Measurements from ENCODE around the gene CYTIP. TPM values are rescaled to one million over a fixed set of nuclear protein-coding genes. Genes with fewer than 3 reads are reported as not detected.

CYTIP gene
- total and polyA plus RNA-seq, 7 donors, result 0.21 to 2.3 (median 0.48) TPM

DNA sequence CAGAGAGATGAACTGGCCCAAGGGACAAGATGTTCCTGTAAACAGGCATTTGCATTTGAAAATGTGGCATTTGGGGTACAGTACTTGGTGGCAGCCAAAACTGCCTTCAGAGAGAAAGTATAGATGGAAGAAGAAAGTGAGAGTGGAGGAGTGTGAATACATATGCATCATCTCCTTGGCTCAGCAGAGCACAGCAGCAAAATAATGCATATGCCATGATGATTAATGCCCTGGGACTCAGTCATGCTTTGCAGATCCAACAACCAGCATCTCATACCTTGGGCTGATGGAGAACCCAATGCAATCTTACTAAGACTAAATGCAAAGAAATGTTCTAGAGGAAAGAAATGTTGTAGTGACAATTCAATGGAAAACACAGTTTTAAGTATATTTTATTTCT is 29.7 kb upstream of the CYTIP start:
- DNase-seq, result no peak
- ATAC-seq, result no peak
- Histone ChIP-seq H3K36me3 (ENCODE audit: insufficient read depth in 1 of 2, low read depth in 1 of 2) (no peaks in the 10 kb centered on the region), H3K27ac (no peak overlapping the region), H3K27me3 (ENCODE audit: insufficient read depth in 3 of 3, low read length in 2 of 3) (no peaks in the 10 kb centered on the region), H3K4me1 (no peaks in the 10 kb centered on the region), H3K4me3 (no peak overlapping the region), H3K9me3 (no peaks in the 10 kb centered on the region)
- TF ChIP-seq, protein P1, sequence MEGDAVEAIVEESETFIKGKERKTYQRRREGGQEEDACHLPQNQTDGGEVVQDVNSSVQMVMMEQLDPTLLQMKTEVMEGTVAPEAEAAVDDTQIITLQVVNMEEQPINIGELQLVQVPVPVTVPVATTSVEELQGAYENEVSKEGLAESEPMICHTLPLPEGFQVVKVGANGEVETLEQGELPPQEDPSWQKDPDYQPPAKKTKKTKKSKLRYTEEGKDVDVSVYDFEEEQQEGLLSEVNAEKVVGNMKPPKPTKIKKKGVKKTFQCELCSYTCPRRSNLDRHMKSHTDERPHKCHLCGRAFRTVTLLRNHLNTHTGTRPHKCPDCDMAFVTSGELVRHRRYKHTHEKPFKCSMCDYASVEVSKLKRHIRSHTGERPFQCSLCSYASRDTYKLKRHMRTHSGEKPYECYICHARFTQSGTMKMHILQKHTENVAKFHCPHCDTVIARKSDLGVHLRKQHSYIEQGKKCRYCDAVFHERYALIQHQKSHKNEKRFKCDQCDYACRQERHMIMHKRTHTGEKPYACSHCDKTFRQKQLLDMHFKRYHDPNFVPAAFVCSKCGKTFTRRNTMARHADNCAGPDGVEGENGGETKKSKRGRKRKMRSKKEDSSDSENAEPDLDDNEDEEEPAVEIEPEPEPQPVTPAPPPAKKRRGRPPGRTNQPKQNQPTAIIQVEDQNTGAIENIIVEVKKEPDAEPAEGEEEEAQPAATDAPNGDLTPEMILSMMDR (IDR thresholded peaks at IDR 0.05), result no peak
- intact Hi-C loops (cut with DNase I), result no loop called here

DNA sequence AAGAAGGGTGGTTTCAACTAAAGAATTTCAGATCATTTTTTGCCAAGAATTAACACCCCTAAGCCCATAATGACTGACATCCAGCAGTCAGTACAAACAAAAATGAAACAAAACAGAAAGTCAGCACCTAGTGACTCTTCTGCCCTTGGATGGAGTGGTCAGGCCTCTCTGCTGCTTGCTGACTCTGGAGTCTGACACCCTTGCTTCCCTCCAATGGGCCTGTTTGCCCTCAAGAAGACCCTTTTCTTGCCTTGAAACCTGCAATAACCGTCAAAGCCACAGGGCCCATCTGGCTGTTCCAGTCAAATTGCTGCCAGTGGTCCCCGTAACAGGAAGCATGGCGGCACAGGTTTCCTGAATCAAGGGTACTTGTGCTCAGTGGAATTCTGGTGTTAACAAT is 27.2 kb upstream of the CYTIP start:
- Histone ChIP-seq H3K36me3 (ENCODE audit: insufficient read depth in 1 of 2, low read depth in 1 of 2) (no peaks in the 10 kb centered on the region), H3K27ac (no peak overlapping the region), H3K27me3 (ENCODE audit: insufficient read depth in 3 of 3, low read length in 2 of 3) (no peaks in the 10 kb centered on the region), H3K4me3 (no peak overlapping the region), H3K9me3 (no peaks in the 10 kb centered on the region), H3K4me1 (no peaks in the 10 kb centered on the region)
- ATAC-seq, result no peak
- DNase-seq, result no peak
- whole genome bisulfite sequencing, 3 donors, result 84 to 88% (median 86%) methylated on average over 3 of the region's 3 CpGs
- intact Hi-C loops (cut with DNase I), result no loop called here
- TF ChIP-seq, protein P1 (IDR thresholded peaks at IDR 0.05), result no peak

DNA sequence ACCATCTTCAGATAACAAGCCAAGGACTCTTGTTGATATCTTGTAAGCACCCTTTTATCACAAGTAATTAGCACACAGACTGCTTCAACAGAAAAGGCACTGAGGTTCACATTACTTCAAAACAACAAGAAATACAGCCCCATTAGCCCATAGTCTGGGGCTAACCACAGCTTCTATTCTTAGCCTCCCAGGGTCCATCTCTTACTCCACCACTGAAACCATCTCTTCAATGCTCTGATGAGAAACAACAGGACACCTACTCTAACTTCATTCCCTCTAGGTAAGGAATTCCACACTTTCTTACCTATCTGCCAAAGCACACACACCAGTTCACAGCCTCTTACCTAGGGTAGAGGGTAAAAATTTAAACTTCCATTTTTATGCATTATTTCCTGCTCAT is 26.4 kb upstream of the CYTIP start:
- no peaks in the 10 kb centered on the region for H3K27me3 ChIP-seq (ENCODE audit: insufficient read depth in 3 of 3, low read length in 2 of 3)
- no peaks in the 10 kb centered on the region for H3K9me3 ChIP-seq
- intact Hi-C loops (cut with DNase I), result no loop called here
- no peak overlapping the region for H3K27ac ChIP-seq
- H3K4me1 ChIP-seq, result no peaks in the 10 kb centered on the region
- DNase-seq, result no peak
- ATAC-seq, result no peak
- no peak overlapping the region for H3K4me3 ChIP-seq
- H3K36me3 ChIP-seq (ENCODE audit: insufficient read depth in 1 of 2, low read depth in 1 of 2), result no peaks in the 10 kb centered on the region
- TF ChIP-seq, protein P1 (IDR thresholded peaks at IDR 0.05), result no peak

DNA sequence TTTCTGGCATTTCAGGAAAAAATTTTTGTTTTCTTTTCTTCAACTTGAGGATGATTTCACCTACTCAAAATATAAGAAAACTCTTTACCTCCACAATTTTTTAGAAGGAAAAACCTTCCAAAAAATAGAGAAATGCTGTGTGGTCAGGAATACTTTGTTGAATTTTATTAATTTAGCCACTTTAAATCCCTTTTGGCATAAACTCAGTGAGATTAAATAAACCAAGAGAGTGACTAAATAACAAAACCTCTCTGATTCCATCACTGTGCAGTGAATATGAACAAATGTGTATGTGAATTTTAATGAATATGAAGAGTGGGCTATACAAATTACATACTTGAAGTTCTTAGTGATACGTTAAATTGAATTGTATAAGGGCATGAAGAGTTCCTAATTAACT is 25.8 kb upstream of the CYTIP start:
- Histone ChIP-seq H3K27me3 (ENCODE audit: insufficient read depth in 3 of 3, low read length in 2 of 3) (no peaks in the 10 kb centered on the region), H3K4me3 (no peak overlapping the region), H3K36me3 (ENCODE audit: insufficient read depth in 1 of 2, low read depth in 1 of 2) (no peaks in the 10 kb centered on the region), H3K27ac (no peak overlapping the region), H3K9me3 (no peaks in the 10 kb centered on the region), H3K4me1 (no peaks in the 10 kb centered on the region)
- 61 to 77% (median 65%) methylated on average over 1 of the region's 1 CpG for WGBS, 3 donors
- intact Hi-C loops (cut with DNase I), result no loop called here
- TF ChIP-seq, protein P1 (IDR thresholded peaks at IDR 0.05), result no peak
- no peak for DNase-seq
- ATAC-seq, result no peak

DNA sequence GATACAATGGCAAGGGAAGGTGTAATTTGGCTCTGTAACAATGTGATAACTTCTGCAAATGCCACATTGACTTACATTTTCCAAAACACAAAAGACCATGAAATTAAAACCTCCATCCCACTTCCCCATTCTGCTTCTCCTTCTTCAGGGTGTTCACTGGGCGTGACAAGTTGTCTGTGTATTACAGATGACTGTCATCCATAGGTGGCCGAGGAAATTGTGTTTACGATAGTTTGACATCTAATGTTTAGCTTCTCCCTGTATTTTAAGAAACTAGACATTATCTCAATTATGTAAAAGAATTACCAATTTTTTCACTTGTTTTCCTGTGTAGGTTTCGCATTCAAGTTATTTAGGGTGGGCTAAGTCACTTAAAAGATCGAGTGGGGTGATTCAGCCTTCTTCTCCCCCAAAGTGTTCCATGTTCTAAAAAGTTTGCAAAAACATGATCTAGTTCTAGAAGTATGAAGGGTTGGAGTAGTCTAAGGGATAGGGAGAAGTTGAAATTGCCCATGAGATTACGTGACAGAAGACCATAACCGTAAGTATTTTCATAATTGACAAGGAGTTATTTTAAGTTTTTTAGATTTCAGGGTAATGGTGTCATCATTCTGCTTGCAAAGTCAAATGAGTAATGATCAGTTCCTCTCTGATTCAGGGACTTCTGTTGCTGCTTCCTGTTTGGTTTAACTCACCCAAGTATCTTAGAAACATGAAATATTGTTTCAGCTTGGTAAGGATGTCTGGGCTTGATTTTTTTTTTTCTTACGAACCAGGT is 25.2 kb upstream of the CYTIP start:
- TF ChIP-seq, protein P1 (IDR thresholded peaks at IDR 0.05), result no peak
- H3K4me3 ChIP-seq, result no peak overlapping the region
- no peak for DNase-seq
- intact Hi-C loops (cut with DNase I), result no loop called here
- H3K27ac ChIP-seq, result peak overlapping the region; percentile 43
- no peaks in the 10 kb centered on the region for H3K4me1 ChIP-seq
- peak in 1 of 4 donors; percentile 42 for ATAC-seq
- H3K36me3 ChIP-seq (ENCODE audit: insufficient read depth in 1 of 2, low read depth in 1 of 2), result no peaks in the 10 kb centered on the region
- no peaks in the 10 kb centered on the region for H3K9me3 ChIP-seq
- 72 to 78% (median 74%) methylated on average over 8 of the region's 8 CpGs for WGBS, 3 donors
- H3K27me3 ChIP-seq (ENCODE audit: insufficient read depth in 3 of 3, low read length in 2 of 3), result no peaks in the 10 kb centered on the region
